Smooth muscle cell (in vitro differentiated cells): ENCODE results near the gene GNLY. TPM values are rescaled to one million over a fixed set of nuclear protein-coding genes. Genes with fewer than 3 reads are reported as not detected.

ENCODE experiments used
- DNase-seq: peaks from one replicate; lab custom pipeline; 2025; ENCODE audit not compliant: unreplicated experiment; lab: John Stamatoyannopoulos, UW
- H2AFZ ChIP-seq: fragments of 200-600 bp; sonication (generic); 2 replicates; pipeline ENCODE4 v1.6.0; 2016; ENCODE audit warnings: antibody characterized with exemption, low read depth, mild to moderate bottlenecking
- H3F3A ChIP-seq: fragments of 200-600 bp; sonication (generic); 2 replicates; pipeline ENCODE4 v1.6.0; 2017; ENCODE audit warnings: antibody characterized with exemption, low read depth
- H3K27ac ChIP-seq: fragments of 200-600 bp; sonication (generic); 2 replicates; pipeline ENCODE4 v1.5.1; 2016; ENCODE audit warnings: low read depth, mild to moderate bottlenecking
- H3K27me3 ChIP-seq: fragments of 200-600 bp; sonication (generic); 2 replicates; pipeline ENCODE4 v1.6.1; 2016; ENCODE audit warnings: low read depth, mild to moderate bottlenecking
- H3K36me3 ChIP-seq: fragments of 200-600 bp; sonication (generic); 2 replicates; pipeline ENCODE4 v1.5.1; 2016; ENCODE audit warnings: low read depth
- H3K4me1 ChIP-seq: fragments of 200-600 bp; sonication (generic); 2 replicates; pipeline ENCODE4 v1.5.1; 2016; ENCODE audit warnings: low read depth
- H3K4me2 ChIP-seq: fragments of 200-600 bp; sonication (generic); 2 replicates; pipeline ENCODE4 v1.6.0; 2016; ENCODE audit warnings: mild to moderate bottlenecking
- H3K4me3 ChIP-seq: fragments of 200-600 bp; sonication (generic); 2 replicates; pipeline ENCODE4 v1.5.1; 2016; ENCODE audit warnings: mild to moderate bottlenecking
- H3K79me2 ChIP-seq: fragments of 200-600 bp; sonication (generic); 2 replicates; pipeline ENCODE4 v1.6.0; 2016; ENCODE audit warnings: low read depth, mild to moderate bottlenecking
- H3K9ac ChIP-seq: fragments of 200-600 bp; sonication (generic); 2 replicates; pipeline ENCODE4 v1.6.0; 2016; ENCODE audit warnings: low read depth
- H3K9me3 ChIP-seq: fragments of 200-600 bp; sonication (generic); replicated peaks from 2 replicates; pipeline ENCODE4 v1.5.1; 2016; ENCODE audit warnings: low read depth
- H4K20me1 ChIP-seq: fragments of 200-600 bp; sonication (generic); 2 replicates; pipeline ENCODE4 v1.6.0; 2016; ENCODE audit warnings: low read depth
- WGBS: methylation state at CpG from one replicate; pipeline ENCODE4 v1.1.7; 2016; ENCODE audit warnings: low lambda C conversion rate; 5-methylcytosine and 5-hydroxymethylcytosine counted together
- polyA plus RNA-seq: library from polyadenylated mRNA; unstranded; fragments of >200 nt; fragmentation: Nextera tagmentation; extraction: Ambion mirVana; gene quantifications from 2 replicates; pipeline ENCODE4 v1.2.1, GENCODE V29; 2016
- total RNA-seq: library from RNA; depleted of rRNA; stranded (reverse); fragments of >200 nt; gene quantifications from 2 replicates; pipeline ENCODE4 v1.2.3, GENCODE V29; 2014
- TF ChIP-seq, protein P1 (sequence below): fragments of 200-600 bp; sonication (generic); IDR thresholded peaks from 2 replicates; pipeline ENCODE4 v1.5.1; 2017; ENCODE audit warnings: borderline replicate concordance, mild to moderate bottlenecking, antibody characterized with exemption; ENCODE audit not compliant: insufficient read depth, poor library complexity, severe bottlenecking

The GNLY gene
- total and polyA plus RNA-seq, 2 experiments from 2014 or later, result not detected

DNA sequence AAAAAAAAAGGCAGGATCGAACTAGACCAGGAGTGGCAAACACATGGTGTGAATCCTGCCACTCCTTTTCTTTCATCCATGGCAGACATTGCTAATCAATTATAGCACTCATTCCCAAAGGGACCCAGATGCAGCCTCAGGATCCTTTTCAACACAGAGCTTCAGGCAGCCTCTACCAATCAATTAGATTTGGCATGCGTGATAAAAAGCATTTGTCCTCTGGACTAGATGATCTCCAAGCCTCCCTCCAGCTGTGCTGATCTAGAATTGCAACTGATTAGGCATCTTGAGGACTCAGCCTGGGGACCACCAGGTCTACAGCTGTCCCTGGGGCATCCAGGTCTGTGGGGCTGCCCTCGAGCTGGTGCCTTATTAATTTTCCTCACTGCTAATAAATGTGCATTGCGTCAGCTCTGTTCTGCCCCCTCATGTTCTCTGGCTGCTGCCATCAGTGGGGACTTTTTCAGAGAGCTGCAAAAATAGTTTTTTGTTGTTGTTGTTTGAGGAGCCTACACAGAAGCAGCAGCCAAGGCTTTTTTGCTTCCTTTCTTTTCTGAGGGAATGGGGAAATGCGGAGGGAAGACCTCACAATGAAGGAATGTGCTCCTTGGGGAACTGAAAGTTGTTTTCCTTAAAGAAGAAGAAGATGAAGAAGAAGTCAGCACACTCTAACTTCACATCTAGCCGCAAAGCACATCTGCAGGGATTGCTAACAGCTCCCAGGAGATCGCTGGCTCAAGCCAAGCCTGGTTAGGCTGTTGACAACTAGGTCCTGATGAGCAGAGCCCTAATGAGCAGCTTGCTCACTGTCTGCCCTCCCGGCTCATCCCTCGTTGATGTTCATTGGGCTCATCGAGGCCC is 50.8 kb downstream of the GNLY start:
- Histone ChIP-seq H3K9ac (peak overlapping the region; percentile 26), H3K27me3 (peaks cover 13% of the 10 kb centered on the region), H3F3A (no peaks in the 10 kb centered on the region), H3K36me3 (no peaks in the 10 kb centered on the region), H3K9me3 (no peaks in the 10 kb centered on the region), H3K27ac (peak overlapping the region; percentile 41), H4K20me1 (no peaks in the 10 kb centered on the region), H3K4me3 (no peak overlapping the region), H3K79me2 (no peaks in the 10 kb centered on the region), H3K4me2 (peak overlapping the region; percentile 77), H3K4me1 (peaks cover 31% of the 10 kb centered on the region), H2AFZ (peak overlapping the region; percentile 31)
- TF ChIP-seq, protein P1, sequence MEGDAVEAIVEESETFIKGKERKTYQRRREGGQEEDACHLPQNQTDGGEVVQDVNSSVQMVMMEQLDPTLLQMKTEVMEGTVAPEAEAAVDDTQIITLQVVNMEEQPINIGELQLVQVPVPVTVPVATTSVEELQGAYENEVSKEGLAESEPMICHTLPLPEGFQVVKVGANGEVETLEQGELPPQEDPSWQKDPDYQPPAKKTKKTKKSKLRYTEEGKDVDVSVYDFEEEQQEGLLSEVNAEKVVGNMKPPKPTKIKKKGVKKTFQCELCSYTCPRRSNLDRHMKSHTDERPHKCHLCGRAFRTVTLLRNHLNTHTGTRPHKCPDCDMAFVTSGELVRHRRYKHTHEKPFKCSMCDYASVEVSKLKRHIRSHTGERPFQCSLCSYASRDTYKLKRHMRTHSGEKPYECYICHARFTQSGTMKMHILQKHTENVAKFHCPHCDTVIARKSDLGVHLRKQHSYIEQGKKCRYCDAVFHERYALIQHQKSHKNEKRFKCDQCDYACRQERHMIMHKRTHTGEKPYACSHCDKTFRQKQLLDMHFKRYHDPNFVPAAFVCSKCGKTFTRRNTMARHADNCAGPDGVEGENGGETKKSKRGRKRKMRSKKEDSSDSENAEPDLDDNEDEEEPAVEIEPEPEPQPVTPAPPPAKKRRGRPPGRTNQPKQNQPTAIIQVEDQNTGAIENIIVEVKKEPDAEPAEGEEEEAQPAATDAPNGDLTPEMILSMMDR, result no peak
- no peak for DNase-seq
- 48% methylated on average over 10 of the region's 10 CpGs for WGBS

DNA sequence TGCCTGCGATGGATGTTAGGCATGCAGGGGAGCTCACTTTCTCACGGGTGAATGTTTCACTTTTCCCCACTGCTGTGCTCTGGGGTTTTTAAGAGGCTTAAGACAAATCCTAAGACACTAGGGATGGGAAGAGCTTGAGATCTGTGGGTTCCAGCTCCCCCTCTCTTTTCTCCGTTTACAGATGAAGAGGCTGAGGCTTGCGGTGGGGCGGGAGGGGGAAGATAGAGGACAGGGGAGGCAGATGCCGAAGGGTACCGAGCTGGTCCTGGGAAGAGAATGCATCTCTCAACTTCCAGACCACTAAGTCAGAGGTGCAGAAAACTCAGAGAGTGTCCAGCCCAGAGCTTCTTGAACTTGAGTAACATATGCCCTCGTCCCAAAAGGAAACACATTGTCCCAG is 51.5 kb downstream of the GNLY start:
- Histone ChIP-seq H3K4me2 (peak overlapping the region; percentile 77), H3K4me1 (peaks cover 31% of the 10 kb centered on the region), H3K9ac (no peak overlapping the region), H4K20me1 (no peaks in the 10 kb centered on the region), H2AFZ (peak overlapping the region; percentile 31), H3K79me2 (no peaks in the 10 kb centered on the region), H3F3A (no peaks in the 10 kb centered on the region), H3K27ac (peak overlapping the region; percentile 41), H3K9me3 (no peaks in the 10 kb centered on the region), H3K36me3 (no peaks in the 10 kb centered on the region), H3K4me3 (no peak overlapping the region), H3K27me3 (peaks cover 13% of the 10 kb centered on the region)
- no peak for DNase-seq
- WGBS, result 34% methylated on average over 8 of the region's 8 CpGs
- TF ChIP-seq, protein P1, result no peak

DNA sequence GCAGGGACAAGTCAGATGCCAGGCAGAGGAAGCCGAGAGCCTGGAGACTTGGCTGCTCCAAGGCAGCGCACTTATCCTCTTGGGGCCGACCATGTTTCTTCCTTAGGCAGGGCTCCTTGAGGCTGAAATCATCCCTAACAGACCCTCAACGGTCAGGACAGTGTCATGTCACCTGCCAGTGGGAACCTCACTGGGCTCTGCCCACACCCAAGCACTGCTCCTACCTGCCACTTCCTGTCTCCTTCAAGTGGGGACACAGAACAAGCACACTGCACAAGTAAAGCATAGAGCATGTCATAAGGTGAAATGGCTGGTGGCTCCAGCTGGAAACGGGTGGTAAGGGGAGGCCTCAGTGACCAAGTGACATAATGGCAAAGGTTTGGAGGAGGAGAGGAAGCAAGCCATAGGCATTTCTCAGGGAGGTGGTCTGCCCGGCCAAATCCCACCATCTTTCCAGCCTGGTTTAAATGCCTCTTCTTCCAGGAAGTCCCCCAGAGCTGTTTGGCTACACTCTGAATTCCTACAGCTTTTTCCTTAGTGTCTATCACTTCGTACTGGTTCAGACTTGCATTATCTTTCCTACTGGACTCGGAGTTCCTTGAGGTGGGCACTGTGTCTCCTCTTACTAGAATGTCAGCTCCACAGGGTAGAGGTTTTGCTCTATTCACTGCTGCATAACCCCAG is 52.3 kb downstream of the GNLY start:
- peaks cover 30% of the 10 kb centered on the region for H3K4me1 ChIP-seq
- no peaks in the 10 kb centered on the region for H3F3A ChIP-seq
- no peak overlapping the region for H3K4me3 ChIP-seq
- no peaks in the 10 kb centered on the region for H3K79me2 ChIP-seq
- H3K9me3 ChIP-seq, result no peaks in the 10 kb centered on the region
- no peak overlapping the region for H3K9ac ChIP-seq
- no peak overlapping the region for H3K27ac ChIP-seq
- no peak overlapping the region for H3K4me2 ChIP-seq
- no peaks in the 10 kb centered on the region for H3K36me3 ChIP-seq
- H2AFZ ChIP-seq, result no peak overlapping the region
- TF ChIP-seq, protein P1, result no peak
- no peak for DNase-seq
- 85% methylated on average over 8 of the region's 8 CpGs for WGBS
- peaks cover 13% of the 10 kb centered on the region for H3K27me3 ChIP-seq
- no peaks in the 10 kb centered on the region for H4K20me1 ChIP-seq
